Renal pelvis (tissue), 4 donors: ENCODE data around the gene MMP20. TPM values are rescaled to one million over a fixed set of nuclear protein-coding genes. Genes with fewer than 3 reads are reported as not detected.

Source experiments
- DNase-seq: peaks from one replicate; pipeline ENCODE4 v3.0.0-alpha.2; 2013
- polyA plus RNA-seq, 3 donors: library from polyadenylated mRNA; unstranded; fragments of 120-200 nt; gene quantifications; one replicate each; pipeline ENCODE4 v1.2.1, GENCODE V29; 2013; ENCODE audit not compliant: insufficient read length in 3 of 3

The MMP20 gene
- polyA plus RNA-seq, 3 donors = not detected

DNA sequence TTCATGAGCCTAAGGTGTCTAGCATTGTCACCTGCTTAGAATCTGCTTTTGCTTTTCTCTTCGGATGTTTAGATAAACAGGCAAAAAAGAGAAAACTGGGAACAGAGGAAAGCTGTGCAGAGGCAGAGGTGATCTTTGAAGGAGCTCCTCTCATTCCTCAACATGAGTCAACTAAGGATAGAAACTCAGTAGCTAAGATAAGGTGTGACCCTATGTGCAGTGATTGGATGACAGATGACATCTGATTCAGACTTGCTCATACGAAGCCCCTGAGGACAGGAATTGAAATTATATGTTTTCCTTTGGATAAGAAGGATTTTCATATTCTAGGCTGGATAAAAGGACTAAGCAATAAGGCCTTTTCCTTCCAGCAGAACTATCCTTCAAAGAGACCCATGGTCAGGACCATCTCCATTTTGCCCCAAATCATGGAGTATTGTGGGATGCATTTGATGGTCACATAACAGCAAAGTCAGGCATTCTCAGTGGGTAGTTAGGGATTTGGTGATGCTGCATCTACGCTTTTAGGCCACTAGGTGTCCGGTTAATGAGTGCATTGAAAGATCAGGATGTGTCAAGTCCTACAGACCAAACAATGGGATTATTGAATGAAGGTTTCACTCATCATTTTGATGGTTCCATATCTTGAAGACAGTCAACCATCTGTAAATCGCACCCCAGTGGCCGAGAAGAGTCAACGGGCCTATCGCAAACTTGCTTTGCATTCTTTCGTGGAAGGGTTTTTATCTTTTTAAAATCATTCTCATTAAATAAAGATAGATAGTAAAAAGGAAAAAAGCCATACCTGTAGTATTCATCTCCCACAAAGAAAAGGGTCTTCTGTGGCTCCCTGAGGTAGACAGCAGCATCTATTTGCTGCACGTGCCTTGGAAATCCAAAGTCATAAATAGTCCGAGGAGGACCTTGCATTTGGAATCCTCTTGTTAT is 32.2 kb downstream of the MMP20 start:
- DNase-seq = no peak

- DNase-seq = no peak
These were observed 33.0 kb downstream of the MMP20 start for GRCh38 chr11:102592131-102592530.

GRCh38 chr11:102591160-102591718 is 33.9 kb downstream of the MMP20 start:
- DNase-seq = no peak

DNA sequence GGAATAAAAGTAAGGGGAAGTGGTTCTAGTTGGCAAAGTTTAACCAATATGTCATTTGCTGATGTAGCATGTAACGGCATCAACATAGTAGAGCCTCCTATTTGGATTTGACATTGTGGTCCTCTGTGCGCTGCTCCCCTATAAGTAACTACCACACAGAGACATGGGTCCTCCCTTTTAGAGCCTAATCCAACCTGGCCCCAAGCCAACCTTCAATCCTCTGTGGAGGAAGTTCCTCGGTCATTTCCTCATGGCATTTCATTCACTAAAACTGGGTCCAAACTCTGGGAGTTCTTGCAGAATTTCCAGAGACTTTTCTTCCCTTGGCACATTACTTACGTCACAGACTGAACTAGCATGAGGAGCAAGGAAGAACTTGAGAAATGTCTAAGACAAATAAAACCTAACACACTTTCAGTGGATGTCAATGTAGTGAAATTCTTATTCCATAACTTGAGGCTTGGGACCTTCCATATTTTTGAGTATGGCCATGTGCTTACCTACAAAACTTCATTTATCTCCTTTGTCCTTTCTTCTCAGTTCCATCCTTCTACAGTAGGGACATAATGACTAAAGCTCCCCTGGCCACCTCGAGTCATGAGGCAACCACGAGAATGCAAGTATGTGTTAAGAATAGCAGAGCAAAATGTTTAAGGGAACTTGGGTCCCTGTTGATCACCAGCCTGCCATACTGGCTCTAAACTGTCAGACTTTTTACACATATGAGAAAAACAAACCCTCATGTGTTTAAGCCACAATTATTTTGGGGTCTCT is 34.7 kb downstream of the MMP20 start:
- DNase-seq = no peak

DNA sequence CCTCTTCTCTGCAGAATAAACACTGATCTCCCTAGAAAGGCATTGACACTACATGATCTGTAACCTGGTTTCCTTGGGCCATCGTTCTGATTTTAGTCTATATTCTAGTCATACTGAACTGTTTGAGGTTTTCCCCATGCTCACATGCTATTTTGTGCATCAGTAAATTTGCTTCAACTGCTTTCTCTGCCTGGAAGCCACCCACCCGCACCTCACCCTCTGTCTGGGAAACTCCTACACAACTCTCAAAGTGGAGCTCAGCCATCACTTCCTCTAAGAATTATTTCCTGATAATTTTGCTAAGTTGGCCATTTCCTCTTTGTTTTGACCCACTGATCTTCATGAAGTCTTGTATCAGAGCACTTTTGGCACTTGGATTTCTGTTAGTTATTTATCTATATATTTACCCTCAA is 36.1 kb downstream of the MMP20 start:
- DNase-seq = no peak

DNA sequence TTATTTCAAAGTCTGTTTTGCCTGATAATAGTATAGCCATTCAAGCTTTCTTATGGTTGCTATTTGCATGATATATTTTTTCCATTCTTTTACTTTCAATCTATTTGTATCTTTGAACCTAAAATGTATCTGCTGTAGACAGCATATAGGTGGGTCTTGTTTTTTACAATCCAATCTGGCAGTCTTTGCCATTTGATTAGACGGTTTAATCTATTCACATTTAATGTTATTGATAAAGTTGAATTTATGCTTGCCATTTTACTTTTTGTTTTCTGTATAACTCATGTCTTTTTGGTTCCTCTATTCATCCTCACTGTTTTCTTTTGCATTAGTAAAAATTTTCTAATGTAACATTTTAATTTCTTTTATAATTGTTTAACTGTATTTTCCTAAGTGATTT is 37.4 kb downstream of the MMP20 start:
- DNase-seq = no peak

- no peak for DNase-seq
These were observed 41.8 kb downstream of the MMP20 start for GRCh38 chr11:102583141-102583873.

GRCh38 chr11:102582140-102582539 is 43.0 kb downstream of the MMP20 start:
- DNase-seq = no peak

- DNase-seq = peak; percentile 4
These were observed 44.1 kb downstream of the MMP20 start for GRCh38 chr11:102581066-102581465.

DNA sequence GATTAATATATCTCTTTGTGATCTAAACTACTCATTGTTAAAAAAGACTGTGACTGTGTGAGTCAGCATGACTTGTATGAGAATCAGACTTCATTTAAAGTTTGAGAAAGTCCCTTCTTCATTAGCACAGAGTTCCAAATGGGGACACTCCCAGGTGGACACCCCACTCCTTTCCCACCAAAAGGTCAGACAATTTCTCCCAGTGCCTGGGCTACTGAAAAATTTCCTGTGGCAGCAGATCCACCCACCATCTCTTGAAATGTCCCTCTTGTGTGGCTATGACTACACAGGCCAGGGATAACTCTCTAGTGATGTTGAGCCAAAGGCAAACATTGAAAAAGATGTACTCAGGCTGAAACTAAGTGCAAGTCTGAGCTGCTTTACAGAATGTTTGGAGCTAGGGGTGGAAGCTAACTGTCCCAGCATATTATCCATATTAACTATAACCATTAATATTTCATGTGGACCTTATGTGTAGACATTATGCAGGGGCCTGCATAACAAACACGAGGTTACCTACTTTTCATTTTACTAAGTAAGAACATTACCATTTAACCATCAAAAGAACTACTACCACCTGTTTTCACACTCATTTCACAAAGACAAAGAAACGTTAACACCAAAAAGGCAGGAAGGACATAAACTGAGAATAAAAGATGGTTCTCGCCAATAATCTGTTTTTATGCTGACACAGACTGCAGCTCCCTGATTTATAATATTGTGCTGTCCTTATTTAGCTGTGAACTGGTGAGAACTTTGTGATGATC is 44.8 kb downstream of the MMP20 start:
- DNase-seq = no peak

DNA sequence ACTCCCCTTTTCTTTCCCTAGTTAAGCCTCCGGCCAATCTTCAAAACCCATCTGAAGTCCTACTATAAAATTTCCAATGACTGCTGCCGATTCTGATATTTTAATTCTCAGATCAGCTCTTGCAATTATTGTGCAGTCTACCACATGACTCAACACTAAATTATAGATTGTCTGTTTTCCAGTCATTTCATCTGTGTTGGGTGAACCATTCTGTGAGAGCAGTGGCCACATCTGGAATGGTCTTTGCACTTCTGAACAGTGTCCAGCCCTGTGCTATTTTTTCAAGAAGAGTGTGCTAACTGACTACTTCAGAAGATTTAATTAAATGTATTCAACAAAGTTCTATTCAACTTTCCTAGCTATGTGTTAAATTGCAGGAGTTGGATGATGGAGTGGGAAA is 47.4 kb downstream of the MMP20 start:
- no peak for DNase-seq

DNA sequence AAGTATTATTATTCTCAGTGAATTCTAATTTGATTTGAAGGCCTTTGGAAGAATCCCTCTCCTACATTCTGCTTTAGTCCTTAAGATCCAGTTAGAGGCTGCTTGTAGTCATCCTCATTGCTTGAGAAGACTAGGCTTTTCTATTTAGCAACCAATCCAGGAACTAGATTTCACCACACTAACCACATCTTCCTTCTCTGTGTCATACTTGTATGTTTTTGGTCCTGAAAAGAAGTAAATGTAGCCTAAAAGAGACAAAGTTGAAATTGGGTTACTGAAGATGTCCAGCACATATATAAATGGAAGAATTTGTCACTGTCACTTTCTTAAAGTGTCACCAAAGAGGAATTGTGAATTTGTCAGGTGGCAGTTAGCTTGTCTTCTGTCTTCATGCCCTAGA is 48.0 kb downstream of the MMP20 start:
- no peak for DNase-seq

- no peak for DNase-seq
These were observed 48.8 kb downstream of the MMP20 start for GRCh38 chr11:102576350-102576749.

DNA sequence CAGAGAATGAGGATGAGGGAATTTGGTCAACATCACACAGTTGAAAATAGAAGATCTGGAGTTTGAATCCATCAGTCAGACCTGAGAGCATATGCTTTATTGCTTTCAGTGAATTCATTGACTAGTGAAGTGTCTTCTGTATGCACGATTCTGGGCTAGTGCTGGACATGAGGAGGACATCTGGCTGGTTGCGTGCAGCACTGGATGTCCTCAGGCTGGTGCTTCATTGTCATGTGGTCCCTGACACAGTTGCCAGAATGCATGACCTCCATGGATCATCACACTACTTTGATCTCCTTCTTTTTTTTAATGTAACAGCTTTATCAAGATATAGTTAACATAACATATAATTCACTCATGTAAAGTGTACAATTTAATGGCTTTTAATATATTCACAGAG is 50.1 kb downstream of the MMP20 start:
- no peak for DNase-seq

DNA sequence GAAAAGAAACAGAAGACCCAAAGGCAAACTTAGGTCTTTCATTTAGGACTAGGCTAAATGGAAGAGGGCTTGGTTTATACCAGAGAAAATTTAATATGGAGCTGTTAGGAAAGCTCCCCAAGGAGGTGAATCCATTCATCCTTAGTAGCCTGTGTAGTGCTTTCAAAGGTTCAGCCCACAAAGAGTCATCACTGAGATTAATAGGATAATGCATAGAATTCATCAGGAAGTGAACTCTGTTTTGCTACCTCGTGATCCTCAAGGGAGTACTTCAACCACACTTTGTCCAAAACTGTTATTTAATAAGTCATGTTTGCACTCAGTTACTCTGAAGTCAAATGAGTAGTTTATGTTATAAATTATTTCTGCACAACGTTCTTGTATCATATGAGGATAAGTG is 51.3 kb downstream of the MMP20 start:
- no peak for DNase-seq

GRCh38 chr11:102572554-102573220 is 52.4 kb downstream of the MMP20 start:
- DNase-seq = no peak

GRCh38 chr11:102568851-102569250 is 56.3 kb downstream of the MMP20 start:
- no peak for DNase-seq

- DNase-seq = no peak
These were observed 59.0 kb downstream of the MMP20 start for GRCh38 chr11:102566112-102566511.

GRCh38 chr11:102564110-102564509 is 61.0 kb downstream of the MMP20 start:
- no peak for DNase-seq

- no peak for DNase-seq
These were observed 63.5 kb downstream of the MMP20 start for GRCh38 chr11:102561636-102562035.

- no peak for DNase-seq
These were observed 64.5 kb downstream of the MMP20 start for GRCh38 chr11:102560555-102561011.
